Activated CD4-positive, alpha-beta T cell treated with anti-CD3 and anti-CD28 coated beads, Interleukin-2, Interleukin-6, amounts not matched to agents 100 ng/mL and 50 ng/mL, durations not matched to agents 16 hours and 8 hours (primary cell): ENCODE data around the gene CCDC179.

ENCODE experiments used
- DNase-seq: peaks from one replicate; pipeline ENCODE4 v3.0.0-alpha.2; 2020

The CCDC179 gene

GRCh38 chr11:22807855-22808570, 52.3 kb downstream of the CCDC179 start:
- DNase-seq, result no peak

GRCh38 chr11:22807391-22807790, 52.9 kb downstream of the CCDC179 start:
- DNase-seq, result no peak

- DNase-seq, result no peak
Measured at GRCh38 chr11:22802861-22803260, 57.4 kb downstream of the CCDC179 start.

- no peak for DNase-seq
Measured at GRCh38 chr11:22800482-22800881, 59.8 kb downstream of the CCDC179 start.

- DNase-seq, result no peak
Measured at GRCh38 chr11:22798901-22799300, 61.4 kb downstream of the CCDC179 start.

- no peak for DNase-seq
Measured at GRCh38 chr11:22797047-22797446, 63.2 kb downstream of the CCDC179 start.
